HTR-8/SVneo (cell line): ENCODE results near the gene CLN6.

Experiments
- DNase-seq: peaks from one replicate; pipeline ENCODE4 v3.0.0; 2011; ENCODE audit warnings: low spot score, mixed read lengths; ENCODE audit not compliant: insufficient read length
- FAIRE-seq: peaks from 2 replicates; lab custom pipeline; 2011; peaks lifted over from hg19 to GRCh38; lab: Jason Lieb, UNC

Gene CLN6

GRCh38 chr15:68229386-68230156 is at the start of gene CLN6:
CLN6 (minus strand) TSS chr15:68229728; CDS start chr15:68229584, 144 bp downstream.
- FAIRE-seq (peak; percentile 86), DNase-seq (peak; percentile 87)

DNA sequence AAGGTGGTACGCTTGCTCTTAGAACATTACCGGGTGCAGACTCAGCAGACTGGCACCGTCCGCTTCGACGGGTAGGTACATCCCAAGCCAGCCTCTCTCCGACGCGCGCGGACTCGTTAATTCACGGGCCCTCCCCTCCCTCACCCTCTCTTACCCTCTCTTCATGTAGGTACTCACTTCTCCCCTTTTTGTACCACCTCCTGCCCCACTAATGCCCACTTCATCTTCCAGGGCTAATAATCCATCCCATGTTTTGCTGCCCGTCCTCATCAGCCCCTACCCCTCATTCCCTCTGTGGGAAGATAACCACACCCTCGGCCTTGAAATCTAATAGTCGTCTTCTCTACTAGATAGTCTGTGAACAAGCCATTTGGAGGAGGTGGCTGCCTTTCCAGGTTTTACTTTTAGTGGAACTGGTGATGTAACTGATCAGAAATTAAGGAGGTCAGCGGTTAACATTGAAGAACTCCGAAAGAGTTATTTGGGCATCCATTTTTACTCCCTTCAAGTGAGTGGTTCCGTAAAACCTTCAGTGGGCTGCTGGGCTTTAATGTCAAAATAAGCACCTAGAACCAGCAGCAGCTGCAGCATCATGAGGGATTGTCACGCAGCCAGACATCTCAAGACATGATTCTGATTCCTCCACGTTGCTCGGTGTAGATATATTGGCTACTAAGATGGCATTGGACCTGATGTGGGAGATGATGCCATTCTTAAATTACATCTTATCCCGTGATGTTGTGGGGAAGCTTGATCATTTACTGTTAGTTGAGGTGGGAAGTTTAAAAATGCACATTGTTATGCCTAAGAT is 49.3 kb upstream of the CLN6 start:
- peak; percentile 49 for FAIRE-seq
- no peak for DNase-seq

DNA sequence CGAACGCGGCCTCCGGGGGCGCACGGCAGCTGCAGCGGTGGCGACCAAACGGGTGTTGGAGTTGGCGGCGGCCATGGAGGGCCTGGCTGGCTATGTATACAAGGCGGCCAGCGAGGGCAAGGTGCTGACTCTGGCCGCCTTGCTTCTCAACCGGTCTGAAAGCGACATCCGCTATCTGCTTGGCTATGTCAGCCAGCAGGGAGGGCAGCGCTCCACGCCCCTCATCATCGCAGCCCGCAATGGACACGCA is 48.7 kb upstream of the CLN6 start:
- no peak for DNase-seq
- no peak for FAIRE-seq

GRCh38 chr15:68277603-68278344 is 48.2 kb upstream of the CLN6 start, which contains the start of gene FEM1B:
FEM1B (plus strand) TSS chr15:68277745; CDS start chr15:68278418, 673 bp downstream.
- peak; percentile 79 for FAIRE-seq
- peak; percentile 79 for DNase-seq

- FAIRE-seq (no peak), DNase-seq (peak; percentile 48)
Measured at GRCh38 chr15:68277131-68277602, 47.6 kb upstream of the CLN6 start.

DNA sequence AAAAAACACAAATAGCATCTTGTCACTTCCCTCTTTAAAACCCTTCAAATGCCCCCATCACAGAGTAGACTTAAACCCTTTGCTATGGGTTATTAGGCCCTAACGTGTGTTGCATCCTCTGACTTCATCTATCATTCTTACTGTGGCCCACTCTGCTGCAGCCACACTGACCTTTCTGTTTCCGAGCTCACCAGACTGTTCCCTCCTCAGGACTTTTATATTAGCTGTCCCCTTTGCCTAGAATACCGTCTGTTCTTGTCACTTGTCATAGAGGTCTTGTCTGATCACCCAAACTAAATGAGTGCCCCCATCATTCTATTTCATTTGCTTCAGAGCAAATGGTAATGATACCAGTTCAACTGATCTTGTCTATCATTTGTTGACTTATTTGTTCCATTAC is 47.1 kb upstream of the CLN6 start:
- FAIRE-seq: no peak

DNA sequence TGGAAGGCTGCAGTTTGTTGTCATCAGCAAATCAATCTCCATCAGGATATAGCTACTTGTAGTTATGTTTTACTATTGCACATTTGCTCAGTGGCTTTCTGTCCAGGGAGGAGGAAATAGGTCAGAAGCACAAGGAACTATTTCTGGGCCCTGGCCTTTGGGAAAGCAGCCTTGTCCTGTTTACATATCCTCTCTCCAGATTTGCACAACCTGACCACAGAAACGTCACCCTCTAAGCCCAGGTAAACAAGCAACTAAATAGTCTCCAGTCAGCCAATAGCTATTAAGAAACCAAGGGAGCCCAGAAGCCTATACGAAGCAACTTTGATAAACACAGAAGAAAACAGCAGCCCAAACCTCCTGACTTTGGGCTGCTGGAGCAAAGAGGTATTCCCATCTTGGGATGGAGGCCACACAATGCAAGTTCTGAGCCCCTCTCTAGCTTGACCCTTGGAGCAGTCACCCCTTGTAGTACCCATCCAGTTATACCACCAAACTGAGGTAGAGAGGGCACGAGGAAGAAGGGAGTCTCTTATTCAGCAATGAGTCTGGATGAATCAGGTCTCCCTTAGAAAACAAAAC is 45.7 kb upstream of the CLN6 start:
- no peak for FAIRE-seq
- no peak for DNase-seq

More for the DNA sequence above, 47.1 kb upstream of the CLN6 start:
- no peak for DNase-seq

DNA sequence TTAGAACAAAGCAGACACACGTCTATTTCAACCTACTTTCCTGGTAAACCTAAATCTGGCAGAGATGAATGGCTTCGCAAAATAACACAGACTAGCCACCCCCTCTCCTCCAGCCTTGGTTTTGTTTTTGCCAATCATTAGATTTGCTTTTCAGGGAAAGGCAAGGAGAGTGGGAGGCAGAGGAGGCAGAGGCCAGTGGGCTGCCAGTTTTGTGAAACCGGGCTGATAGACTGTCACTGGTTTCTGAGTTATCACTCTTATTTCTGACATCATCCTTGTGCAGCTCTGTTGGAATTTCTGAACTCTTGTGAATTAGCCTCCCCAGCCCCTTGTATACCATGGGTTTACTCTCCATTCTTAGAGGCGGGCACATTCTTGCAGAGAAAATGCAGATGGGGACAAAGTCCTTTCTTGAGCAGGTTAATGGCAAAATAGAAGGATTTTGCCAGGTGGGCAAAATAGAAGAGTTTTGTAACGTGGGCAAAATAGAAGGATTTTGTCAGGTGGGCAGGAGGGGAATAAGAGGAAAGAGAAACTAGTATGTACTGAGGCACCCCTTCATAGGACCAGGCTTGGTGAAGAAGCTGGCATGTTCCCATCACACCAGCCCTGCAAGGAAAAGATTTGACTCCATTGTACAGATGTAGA is 44.8 kb upstream of the CLN6 start:
- FAIRE-seq (no peak), DNase-seq (no peak)

GRCh38 chr15:68272721-68273271 is 43.3 kb upstream of the CLN6 start:
- peak; percentile 66 for FAIRE-seq
- no peak for DNase-seq

DNA sequence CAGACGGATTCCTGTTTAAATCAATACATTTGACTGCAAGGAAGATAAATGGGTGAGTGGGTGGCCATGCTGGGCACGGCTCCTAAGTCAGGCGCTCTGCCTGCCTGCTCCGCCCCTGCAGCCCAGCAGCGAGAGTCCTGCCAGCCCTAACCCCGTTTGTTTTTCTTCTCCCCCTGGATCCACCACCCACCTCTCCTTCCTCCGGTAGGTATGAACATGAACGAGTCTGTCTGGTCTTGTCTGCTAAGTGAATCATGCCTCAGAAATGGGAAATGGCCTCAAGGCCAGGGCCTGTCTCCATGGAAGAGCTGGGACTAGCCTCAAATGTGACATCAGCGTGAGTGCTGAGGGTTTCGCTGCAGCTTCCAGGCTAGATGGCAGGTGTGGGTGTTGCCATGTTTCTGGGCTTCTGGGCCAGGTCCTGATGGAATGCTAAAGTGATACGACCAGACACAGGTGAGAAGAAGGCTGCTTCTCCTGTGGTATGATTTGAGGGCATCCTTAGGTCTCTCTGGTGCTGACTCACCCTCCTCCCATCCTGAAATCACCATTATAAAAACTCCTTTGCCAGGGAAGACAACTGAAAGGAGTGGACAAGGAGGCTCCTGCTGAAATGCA is 42.4 kb upstream of the CLN6 start:
- DNase-seq: peak; percentile 86

GRCh38 chr15:68268405-68268804 is 38.9 kb upstream of the CLN6 start:
- no peak for FAIRE-seq
- DNase-seq: no peak

More for the DNA sequence above, 42.4 kb upstream of the CLN6 start:
- FAIRE-seq: peak; percentile 99

DNA sequence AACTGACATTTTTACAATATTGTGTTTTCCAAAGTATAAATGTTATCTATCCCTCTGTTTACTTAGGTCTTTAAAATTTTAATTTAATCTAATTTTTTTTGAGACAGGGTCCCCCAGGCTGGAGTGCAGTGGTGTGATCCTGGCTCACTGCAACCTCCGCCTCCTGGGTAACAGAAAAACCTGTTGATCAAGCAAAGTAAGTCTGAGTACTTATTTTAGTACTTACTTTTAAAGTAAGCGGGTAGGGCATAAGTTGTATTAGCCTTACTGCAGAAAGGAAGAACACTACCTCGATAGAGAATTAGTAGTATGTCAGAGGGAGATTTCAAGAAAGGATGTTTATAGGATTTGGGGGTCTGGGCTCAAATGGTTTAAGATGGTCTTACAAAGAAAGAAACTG is 36.1 kb upstream of the CLN6 start:
- DNase-seq (no peak), FAIRE-seq (no peak)

DNA sequence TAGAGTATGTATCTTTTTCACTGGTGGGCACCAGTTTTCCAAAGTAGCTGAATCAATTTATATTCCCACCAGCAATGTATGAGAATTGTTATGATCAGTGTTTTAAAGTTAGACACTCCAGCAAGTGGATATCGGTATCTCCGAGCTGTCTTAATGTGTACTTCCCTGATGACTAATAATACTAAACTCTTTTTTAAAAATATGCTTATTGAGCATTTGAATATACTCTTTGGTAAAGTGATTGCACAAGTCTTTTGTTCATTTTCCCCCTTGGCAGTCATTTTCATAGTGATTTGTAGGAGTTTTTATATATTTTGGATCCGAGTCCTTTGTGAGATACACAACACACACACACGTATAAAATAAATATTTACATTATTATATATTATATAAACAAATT is 35.6 kb upstream of the CLN6 start:
- FAIRE-seq (no peak), DNase-seq (no peak)

- FAIRE-seq (peak; percentile 16), DNase-seq (no peak)
Measured at GRCh38 chr15:68264282-68264681, 34.8 kb upstream of the CLN6 start.

DNA sequence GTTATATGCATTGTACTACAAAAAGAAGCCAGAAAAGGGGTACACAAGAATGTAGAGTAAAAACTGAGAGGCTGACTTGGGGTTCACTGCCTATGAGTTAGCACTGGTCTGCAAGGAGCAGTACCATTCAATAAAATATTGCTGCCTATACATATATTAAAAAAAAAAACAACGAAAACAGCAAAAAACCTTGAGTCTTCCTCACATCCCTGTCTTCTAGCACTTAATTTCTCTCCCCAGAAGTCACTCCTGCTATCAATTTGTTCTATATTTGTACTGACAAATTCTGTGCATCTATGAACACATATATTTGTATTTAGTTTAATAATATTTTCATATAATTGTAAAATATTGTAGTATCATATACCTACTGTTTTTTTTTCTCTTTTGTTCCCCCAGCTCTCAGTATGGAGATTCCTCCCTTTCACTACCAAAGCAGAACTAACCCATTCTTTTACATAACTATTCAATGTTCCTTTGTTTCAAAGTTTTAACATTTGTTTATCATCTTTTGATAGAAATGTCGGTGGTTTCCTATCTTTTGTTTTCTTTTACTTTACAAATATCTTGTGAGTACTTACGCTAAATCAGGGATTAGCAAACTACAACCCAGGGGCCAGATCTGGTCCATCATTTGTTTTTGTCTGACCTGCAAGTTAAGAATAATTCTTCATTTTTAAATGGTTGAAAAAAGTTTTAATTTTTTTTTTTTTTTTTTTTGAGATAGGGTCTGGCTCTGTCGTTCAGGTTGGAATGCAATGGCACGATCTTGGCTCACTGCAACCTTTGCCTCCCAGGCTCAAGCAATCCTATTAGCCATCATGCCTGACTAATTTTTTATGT is 33.2 kb upstream of the CLN6 start:
- FAIRE-seq (no peak), DNase-seq (no peak)

- FAIRE-seq (no peak), DNase-seq (no peak)
Measured at GRCh38 chr15:68261980-68262379, 32.5 kb upstream of the CLN6 start.

DNA sequence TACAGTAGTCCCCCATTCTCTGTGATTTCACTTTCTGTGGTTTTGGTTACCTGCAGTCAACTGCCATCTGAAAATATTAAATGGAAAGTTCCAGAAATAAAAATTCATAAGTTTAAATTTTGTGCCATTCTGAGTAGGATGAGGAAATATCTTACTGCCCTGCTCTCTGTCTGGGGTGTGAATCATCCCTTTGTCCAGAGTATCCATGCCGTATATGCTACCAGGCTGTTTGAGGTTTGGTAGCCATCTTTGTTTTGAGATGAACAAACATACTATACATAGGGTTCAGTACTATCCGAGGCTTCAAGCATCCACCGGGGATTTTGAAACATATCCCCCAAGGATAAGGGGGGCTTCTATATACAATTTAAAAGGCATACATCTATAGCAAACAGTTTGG is 31.7 kb upstream of the CLN6 start:
- no peak for DNase-seq
- FAIRE-seq: no peak

DNA sequence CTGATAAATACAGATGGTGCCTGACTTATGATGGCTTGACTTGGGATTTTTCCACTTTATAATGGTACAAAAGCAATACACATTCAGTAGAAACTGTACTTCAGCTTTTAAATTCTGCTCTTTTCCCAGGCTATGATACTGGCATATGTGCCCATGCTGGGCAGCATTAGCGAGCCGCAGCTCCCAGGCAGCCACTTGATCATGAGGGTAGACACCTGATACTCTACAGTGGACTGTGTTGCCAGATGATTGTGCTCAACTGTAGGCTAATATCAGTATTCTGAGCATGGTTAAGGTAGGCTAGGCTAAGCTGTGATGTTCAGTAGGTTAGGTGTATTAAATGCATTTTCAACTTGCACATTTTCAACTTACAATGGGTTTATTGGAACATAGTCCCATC is 30.4 kb upstream of the CLN6 start:
- FAIRE-seq: peak; percentile 89

More for the DNA sequence above, 30.4 kb upstream of the CLN6 start:
- DNase-seq: no peak
